Endodermal cell (in vitro differentiated cells): ENCODE measurements around the gene ZNF407. TPM values are rescaled to one million over a fixed set of nuclear protein-coding genes. Genes with fewer than 3 reads are reported as not detected.

ENCODE experiments used
- DNase-seq: peaks from one replicate; pipeline ENCODE4 v3.0.0-alpha.2; 2017
- H3K27ac ChIP-seq: 2 replicates; pipeline ENCODE4 v1.5.1; 2013; ENCODE audit warnings: mild to moderate bottlenecking, low read depth, low read length, moderate library complexity
- H3K27me3 ChIP-seq: 2 replicates; pipeline ENCODE4 v1.6.1; 2013; ENCODE audit warnings: mild to moderate bottlenecking, low read length, moderate library complexity; ENCODE audit not compliant: insufficient read depth, control insufficient read depth, poor library complexity, severe bottlenecking
- H3K36me3 ChIP-seq: 2 replicates; pipeline ENCODE4 v1.7.0; 2013; ENCODE audit warnings: mild to moderate bottlenecking, low read length, moderate library complexity; ENCODE audit not compliant: control insufficient read depth, insufficient read depth
- H3K4me1 ChIP-seq: one replicate; pipeline ENCODE4 v1.7.0; 2013; ENCODE audit warnings: low read length; ENCODE audit not compliant: control insufficient read depth, insufficient read depth
- H3K4me3 ChIP-seq: 2 replicates; pipeline ENCODE4 v1.5.1; 2013; ENCODE audit warnings: mild to moderate bottlenecking, low read length, moderate library complexity
- H3K9ac ChIP-seq: 2 replicates; pipeline ENCODE4 v1.6.1; 2013; ENCODE audit warnings: mild to moderate bottlenecking, low read length, moderate library complexity; ENCODE audit not compliant: poor library complexity, severe bottlenecking; ENCODE audit errors: extremely low read depth
- H3K9me3 ChIP-seq: 2 replicates; pipeline ENCODE4 v1.6.1; 2013; ENCODE audit warnings: mild to moderate bottlenecking, low read length, moderate library complexity; ENCODE audit not compliant: control insufficient read depth
- H3K27ac Mint-ChIP-seq: 2 replicates; pipeline ENCODE4 v1.8.0; 2020; ENCODE audit warnings: mixed read lengths
- H3K27me3 Mint-ChIP-seq: 2 replicates; pipeline ENCODE4 v1.8.0; 2021; ENCODE audit warnings: mild to moderate bottlenecking, mixed read lengths; ENCODE audit not compliant: insufficient read depth
- H3K36me3 Mint-ChIP-seq: 2 replicates; pipeline ENCODE4 v1.8.0; 2020; ENCODE audit warnings: low read depth, mixed read lengths
- H3K4me1 Mint-ChIP-seq: 2 replicates; pipeline ENCODE4 v1.8.0; 2020; ENCODE audit warnings: mixed read lengths
- H3K4me3 Mint-ChIP-seq: 2 replicates; pipeline ENCODE4 v1.8.0; 2020; ENCODE audit warnings: mild to moderate bottlenecking, moderate library complexity, mixed read lengths
- H3K9me3 Mint-ChIP-seq: 2 replicates; pipeline ENCODE4 v1.8.0; 2020; ENCODE audit warnings: mild to moderate bottlenecking, mixed read lengths
- WGBS, 2 experiments: methylation state at CpG; one replicate each; pipeline versions ENCODE4 v1.1.5 to v1.1.7; 2013; ENCODE audit warnings: missing lambda C conversion rate in 2 of 2, mixed read lengths in 1 of 2; ENCODE audit not compliant: insufficient coverage in 1 of 2, insufficient read length in 1 of 2; 5-methylcytosine and 5-hydroxymethylcytosine counted together
- total RNA-seq, 2 donors: library from RNA; stranded (reverse); fragmentation: NEBNext Ultra II Directional in 1 of 2; extraction: Animal tissue kit (Norgen Biotek cat#: 25700) in 1 of 2; gene quantifications; 2 replicates in 1 of 2; 3 replicates in 1 of 2; pipeline ENCODE4 v1.2.1, GENCODE V29; 2021
- TF ChIP-seq, protein P1 (sequence below): fragments of 200-600 bp; sonication (generic); conservative IDR thresholded peaks from 2 replicates; pipeline ENCODE4 v1.5.0; 2021; ENCODE audit warnings: antibody characterized with exemption, mild to moderate bottlenecking

ZNF407 gene
- total RNA-seq, 2 donors from 2014 or later = 7.6 to 13.1 TPM

DNA sequence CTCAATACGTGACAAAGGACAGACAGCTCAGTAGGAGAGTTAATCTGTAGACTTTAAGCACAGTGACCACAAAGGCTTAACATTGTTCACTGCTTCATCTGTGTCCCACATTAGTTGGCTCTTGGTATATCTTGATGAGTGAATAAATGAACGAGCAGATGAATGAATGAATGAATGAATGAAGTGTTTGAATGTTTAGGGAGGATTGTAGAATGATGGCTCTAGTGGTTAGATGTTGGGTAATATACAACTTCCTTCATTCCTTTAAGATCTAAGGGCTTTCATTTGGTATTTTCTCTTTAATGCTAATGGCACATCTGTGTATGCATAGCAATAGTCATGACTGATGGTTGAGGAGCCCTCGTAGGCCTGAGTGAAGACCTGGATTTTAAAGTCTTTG lies 40.5 kb downstream of the ZNF407 start:
- H3K36me3 ChIP-seq = peaks cover 12% of the 10 kb centered on the region
- H3K36me3 Mint-ChIP-seq = peaks cover 6% of the 10 kb centered on the region
- H3K9ac ChIP-seq = no peak overlapping the region
- H3K4me1 Mint-ChIP-seq = peaks cover 4% of the 10 kb centered on the region
- H3K4me1 ChIP-seq = no peaks in the 10 kb centered on the region
- 92 to 94% methylated on average over 2 to 3 of the region's 3 CpGs for WGBS, 2 experiments
- no peak overlapping the region for H3K27ac ChIP-seq
- no peak overlapping the region for H3K4me3 ChIP-seq
- no peaks in the 10 kb centered on the region for H3K27me3 ChIP-seq
- H3K27me3 Mint-ChIP-seq = no peaks in the 10 kb centered on the region
- TF ChIP-seq, protein P1, sequence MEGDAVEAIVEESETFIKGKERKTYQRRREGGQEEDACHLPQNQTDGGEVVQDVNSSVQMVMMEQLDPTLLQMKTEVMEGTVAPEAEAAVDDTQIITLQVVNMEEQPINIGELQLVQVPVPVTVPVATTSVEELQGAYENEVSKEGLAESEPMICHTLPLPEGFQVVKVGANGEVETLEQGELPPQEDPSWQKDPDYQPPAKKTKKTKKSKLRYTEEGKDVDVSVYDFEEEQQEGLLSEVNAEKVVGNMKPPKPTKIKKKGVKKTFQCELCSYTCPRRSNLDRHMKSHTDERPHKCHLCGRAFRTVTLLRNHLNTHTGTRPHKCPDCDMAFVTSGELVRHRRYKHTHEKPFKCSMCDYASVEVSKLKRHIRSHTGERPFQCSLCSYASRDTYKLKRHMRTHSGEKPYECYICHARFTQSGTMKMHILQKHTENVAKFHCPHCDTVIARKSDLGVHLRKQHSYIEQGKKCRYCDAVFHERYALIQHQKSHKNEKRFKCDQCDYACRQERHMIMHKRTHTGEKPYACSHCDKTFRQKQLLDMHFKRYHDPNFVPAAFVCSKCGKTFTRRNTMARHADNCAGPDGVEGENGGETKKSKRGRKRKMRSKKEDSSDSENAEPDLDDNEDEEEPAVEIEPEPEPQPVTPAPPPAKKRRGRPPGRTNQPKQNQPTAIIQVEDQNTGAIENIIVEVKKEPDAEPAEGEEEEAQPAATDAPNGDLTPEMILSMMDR = no peak
- no peak for DNase-seq
- no peaks in the 10 kb centered on the region for H3K9me3 Mint-ChIP-seq
- H3K27ac Mint-ChIP-seq = no peak overlapping the region
- H3K9me3 ChIP-seq = no peaks in the 10 kb centered on the region
- no peak overlapping the region for H3K4me3 Mint-ChIP-seq

DNA sequence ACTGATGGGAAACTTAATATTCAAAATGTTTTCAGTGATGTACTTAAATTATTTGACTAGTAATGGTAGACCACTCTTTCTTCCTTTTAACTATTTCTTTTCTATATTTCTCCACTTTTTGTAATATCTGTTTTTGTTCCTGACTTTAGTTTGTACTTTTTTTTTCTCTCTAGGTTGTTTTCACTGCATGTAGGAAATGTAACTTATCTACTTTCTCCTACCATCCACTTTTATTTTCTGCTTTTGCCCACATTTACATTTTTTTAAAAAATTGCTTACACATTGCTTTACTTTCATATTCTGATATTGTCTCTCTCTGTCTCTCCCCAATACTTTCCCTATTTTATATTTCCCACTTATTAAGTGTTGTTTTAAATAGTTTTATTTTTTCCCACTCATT lies 47.0 kb downstream of the ZNF407 start:
- H3K36me3 ChIP-seq = no peaks in the 10 kb centered on the region
- Mint-ChIP-seq H3K4me1 (no peaks in the 10 kb centered on the region), H3K27ac (no peak overlapping the region), H3K4me3 (no peak overlapping the region), H3K36me3 (peaks cover 2% of the 10 kb centered on the region), H3K9me3 (no peaks in the 10 kb centered on the region), H3K27me3 (no peaks in the 10 kb centered on the region)
- no peak overlapping the region for H3K4me3 ChIP-seq
- H3K27ac ChIP-seq = no peak overlapping the region
- no peaks in the 10 kb centered on the region for H3K4me1 ChIP-seq
- TF ChIP-seq, protein P1 = no peak
- no peak overlapping the region for H3K9ac ChIP-seq
- no peak for DNase-seq
- H3K9me3 ChIP-seq = no peaks in the 10 kb centered on the region
- no peaks in the 10 kb centered on the region for H3K27me3 ChIP-seq

DNA sequence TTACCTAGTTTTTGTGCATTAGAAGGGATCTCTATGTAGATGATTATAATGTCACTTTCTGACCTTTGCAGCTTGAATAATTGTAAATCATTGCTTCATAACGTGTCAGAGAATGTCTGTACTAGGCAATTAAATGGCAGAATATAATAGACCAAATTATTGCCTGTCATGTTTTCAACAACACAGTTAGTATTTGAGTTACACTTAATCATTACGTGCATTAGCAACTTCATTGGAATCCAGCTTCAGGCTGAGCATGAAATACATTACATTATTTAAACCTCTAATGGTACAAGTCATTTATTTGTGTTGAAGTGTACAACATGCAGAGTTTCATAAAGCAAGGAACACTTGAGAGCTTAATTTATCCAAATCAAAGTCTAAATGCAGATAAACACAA lies 48.0 kb downstream of the ZNF407 start:
- no peak overlapping the region for H3K4me3 ChIP-seq
- H3K36me3 ChIP-seq = no peaks in the 10 kb centered on the region
- H3K27me3 ChIP-seq = no peaks in the 10 kb centered on the region
- H3K27ac ChIP-seq = no peak overlapping the region
- Mint-ChIP-seq H3K9me3 (no peaks in the 10 kb centered on the region), H3K27ac (no peak overlapping the region), H3K4me1 (no peaks in the 10 kb centered on the region), H3K4me3 (no peak overlapping the region), H3K36me3 (peaks cover 2% of the 10 kb centered on the region), H3K27me3 (no peaks in the 10 kb centered on the region)
- no peaks in the 10 kb centered on the region for H3K9me3 ChIP-seq
- H3K9ac ChIP-seq = no peak overlapping the region
- H3K4me1 ChIP-seq = no peaks in the 10 kb centered on the region
- no peak for DNase-seq
- 78 to 88% methylated on average over 1 to 2 of the region's 2 CpGs for WGBS, 2 experiments
- TF ChIP-seq, protein P1 = no peak
